ENCODE results near the gene ART1.

DNA sequence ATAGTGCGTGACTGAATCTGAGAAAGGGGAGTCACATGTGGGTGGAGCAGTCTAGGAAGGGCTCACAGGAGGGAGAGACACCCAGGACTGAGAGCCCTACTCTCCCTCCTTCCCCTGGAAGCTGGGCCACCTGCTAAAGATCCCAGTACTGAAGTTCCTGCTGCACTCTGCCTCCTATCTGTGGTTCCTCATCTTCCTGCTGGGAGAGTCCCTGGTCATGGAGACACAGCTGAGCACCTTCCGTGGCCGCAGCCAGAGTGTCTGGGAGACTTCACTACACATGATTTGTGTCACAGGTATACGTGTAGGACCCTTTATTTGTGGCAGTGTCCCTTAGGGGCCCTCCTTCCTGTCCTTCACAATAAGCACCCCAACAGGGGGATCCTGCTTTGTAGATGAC lies 22.4 kb upstream of the ART1 start:
- TF ChIP-seq, protein P1, sequence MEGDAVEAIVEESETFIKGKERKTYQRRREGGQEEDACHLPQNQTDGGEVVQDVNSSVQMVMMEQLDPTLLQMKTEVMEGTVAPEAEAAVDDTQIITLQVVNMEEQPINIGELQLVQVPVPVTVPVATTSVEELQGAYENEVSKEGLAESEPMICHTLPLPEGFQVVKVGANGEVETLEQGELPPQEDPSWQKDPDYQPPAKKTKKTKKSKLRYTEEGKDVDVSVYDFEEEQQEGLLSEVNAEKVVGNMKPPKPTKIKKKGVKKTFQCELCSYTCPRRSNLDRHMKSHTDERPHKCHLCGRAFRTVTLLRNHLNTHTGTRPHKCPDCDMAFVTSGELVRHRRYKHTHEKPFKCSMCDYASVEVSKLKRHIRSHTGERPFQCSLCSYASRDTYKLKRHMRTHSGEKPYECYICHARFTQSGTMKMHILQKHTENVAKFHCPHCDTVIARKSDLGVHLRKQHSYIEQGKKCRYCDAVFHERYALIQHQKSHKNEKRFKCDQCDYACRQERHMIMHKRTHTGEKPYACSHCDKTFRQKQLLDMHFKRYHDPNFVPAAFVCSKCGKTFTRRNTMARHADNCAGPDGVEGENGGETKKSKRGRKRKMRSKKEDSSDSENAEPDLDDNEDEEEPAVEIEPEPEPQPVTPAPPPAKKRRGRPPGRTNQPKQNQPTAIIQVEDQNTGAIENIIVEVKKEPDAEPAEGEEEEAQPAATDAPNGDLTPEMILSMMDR (IDR thresholded peaks at IDR 0.05) = no peak
- TF ChIP-seq POLR2AphosphoS5 (IDR thresholded peaks at IDR 0.05) (no peak), POLR2A (IDR thresholded peaks at IDR 0.05) (no peak), EP300 (IDR thresholded peaks at IDR 0.05) (no peak)
